ENCODE results near the gene PRDX4.
"Not testable (repeated sequence)": the region's sequence is repeated elsewhere in the genome, so short reads cannot be mapped to it uniquely, and the experiment has no call there.

Gene PRDX4

GRCh38 chrX:23633834-23634580 is 33.3 kb upstream of the PRDX4 start:
- TF ChIP-seq, protein P1, sequence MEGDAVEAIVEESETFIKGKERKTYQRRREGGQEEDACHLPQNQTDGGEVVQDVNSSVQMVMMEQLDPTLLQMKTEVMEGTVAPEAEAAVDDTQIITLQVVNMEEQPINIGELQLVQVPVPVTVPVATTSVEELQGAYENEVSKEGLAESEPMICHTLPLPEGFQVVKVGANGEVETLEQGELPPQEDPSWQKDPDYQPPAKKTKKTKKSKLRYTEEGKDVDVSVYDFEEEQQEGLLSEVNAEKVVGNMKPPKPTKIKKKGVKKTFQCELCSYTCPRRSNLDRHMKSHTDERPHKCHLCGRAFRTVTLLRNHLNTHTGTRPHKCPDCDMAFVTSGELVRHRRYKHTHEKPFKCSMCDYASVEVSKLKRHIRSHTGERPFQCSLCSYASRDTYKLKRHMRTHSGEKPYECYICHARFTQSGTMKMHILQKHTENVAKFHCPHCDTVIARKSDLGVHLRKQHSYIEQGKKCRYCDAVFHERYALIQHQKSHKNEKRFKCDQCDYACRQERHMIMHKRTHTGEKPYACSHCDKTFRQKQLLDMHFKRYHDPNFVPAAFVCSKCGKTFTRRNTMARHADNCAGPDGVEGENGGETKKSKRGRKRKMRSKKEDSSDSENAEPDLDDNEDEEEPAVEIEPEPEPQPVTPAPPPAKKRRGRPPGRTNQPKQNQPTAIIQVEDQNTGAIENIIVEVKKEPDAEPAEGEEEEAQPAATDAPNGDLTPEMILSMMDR (IDR thresholded peaks at IDR 0.05; ENCODE audit: borderline replicate concordance, insufficient read depth, low read depth, low read length): no peak
- no peak overlapping the region for H3K4me3 ChIP-seq (ENCODE audit: low read depth, low read length)

DNA sequence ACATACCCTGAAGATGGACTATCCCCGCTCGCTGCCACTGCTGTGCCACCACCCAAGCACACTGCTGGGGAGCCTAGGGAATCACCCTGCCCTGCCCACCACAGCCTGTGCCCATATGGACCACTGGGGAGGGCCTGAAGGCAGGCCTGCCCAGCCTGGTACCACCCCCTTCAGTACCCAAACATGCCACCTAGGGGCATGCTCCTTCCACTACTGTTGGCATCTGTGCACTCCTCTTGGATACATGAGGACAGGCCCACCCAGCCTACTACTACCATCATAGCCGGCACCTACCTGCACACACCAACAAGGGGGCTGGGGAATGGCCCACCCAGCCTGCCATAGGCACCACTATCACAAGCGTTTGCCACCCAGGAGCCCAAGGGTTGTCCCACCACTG is 30.1 kb upstream of the PRDX4 start:
- TF ChIP-seq, protein P1 (IDR thresholded peaks at IDR 0.05; ENCODE audit: borderline replicate concordance, insufficient read depth, low read depth, low read length): no peak

DNA sequence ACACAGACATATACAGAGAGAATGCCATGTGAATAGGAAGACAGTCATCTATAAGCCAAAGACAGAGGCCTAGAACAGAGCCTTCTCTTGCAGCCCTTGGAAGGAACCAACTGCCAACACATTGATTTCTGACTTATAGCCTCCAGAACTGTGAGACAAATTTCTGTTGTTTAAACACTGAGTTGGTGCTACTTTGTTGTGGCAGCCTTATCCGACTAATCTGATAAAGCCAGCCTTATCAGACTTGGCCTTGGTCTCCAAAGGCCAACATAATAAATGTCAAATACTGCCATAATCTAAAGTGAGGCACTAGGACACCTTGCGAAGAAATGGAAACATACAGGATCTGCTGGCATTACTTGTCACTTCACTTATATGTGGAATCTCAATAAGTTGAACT is 24.3 kb upstream of the PRDX4 start:
- H3K4me3 ChIP-seq (ENCODE audit: low read depth, low read length): no peak overlapping the region
- TF ChIP-seq, protein P1 (IDR thresholded peaks at IDR 0.05; ENCODE audit: borderline replicate concordance, insufficient read depth, low read depth, low read length): no peak

More for the DNA sequence above, 30.1 kb upstream of the PRDX4 start:
- H3K4me3 ChIP-seq (ENCODE audit: low read depth, low read length): no peak overlapping the region

GRCh38 chrX:23644744-23645143 is 22.5 kb upstream of the PRDX4 start:
- H3K4me3 ChIP-seq (ENCODE audit: low read depth, low read length): no peak overlapping the region
- TF ChIP-seq, protein P1 (IDR thresholded peaks at IDR 0.05; ENCODE audit: borderline replicate concordance, insufficient read depth, low read depth, low read length): no peak

- TF ChIP-seq, protein P1 (IDR thresholded peaks at IDR 0.05; ENCODE audit: borderline replicate concordance, insufficient read depth, low read depth, low read length): no peak
- H3K4me3 ChIP-seq (ENCODE audit: low read depth, low read length): no peak overlapping the region
Observed at GRCh38 chrX:23656091-23656490, 11.2 kb upstream of the PRDX4 start.

- TF ChIP-seq, protein P1 (IDR thresholded peaks at IDR 0.05; ENCODE audit: borderline replicate concordance, insufficient read depth, low read depth, low read length): no peak
- H3K4me3 ChIP-seq (ENCODE audit: low read depth, low read length): no peak overlapping the region
Observed at GRCh38 chrX:23656684-23657083, 10.6 kb upstream of the PRDX4 start.

DNA sequence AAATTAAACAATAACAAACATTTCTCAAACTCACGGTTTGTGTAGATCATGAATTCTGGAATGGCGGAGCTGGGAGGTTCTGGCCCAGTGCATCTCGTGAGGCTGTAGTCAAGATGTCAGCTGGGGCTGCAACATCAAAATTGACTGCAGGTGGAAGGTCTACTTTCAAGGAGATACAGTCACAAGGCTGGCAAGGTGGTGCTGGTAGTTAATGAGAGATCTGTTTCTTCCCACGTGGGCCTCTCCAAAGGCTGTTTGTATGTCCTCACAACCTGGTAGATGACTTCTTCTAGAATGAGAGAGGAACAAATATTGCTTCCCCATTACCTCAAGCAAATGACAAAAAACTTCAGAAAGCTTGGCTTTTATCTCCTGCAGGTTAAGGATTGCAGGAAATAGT is 8.0 kb upstream of the PRDX4 start:
- H3K4me3 ChIP-seq (ENCODE audit: low read depth, low read length): no peak overlapping the region
- TF ChIP-seq, protein P1 (IDR thresholded peaks at IDR 0.05; ENCODE audit: borderline replicate concordance, insufficient read depth, low read depth, low read length): no peak

DNA sequence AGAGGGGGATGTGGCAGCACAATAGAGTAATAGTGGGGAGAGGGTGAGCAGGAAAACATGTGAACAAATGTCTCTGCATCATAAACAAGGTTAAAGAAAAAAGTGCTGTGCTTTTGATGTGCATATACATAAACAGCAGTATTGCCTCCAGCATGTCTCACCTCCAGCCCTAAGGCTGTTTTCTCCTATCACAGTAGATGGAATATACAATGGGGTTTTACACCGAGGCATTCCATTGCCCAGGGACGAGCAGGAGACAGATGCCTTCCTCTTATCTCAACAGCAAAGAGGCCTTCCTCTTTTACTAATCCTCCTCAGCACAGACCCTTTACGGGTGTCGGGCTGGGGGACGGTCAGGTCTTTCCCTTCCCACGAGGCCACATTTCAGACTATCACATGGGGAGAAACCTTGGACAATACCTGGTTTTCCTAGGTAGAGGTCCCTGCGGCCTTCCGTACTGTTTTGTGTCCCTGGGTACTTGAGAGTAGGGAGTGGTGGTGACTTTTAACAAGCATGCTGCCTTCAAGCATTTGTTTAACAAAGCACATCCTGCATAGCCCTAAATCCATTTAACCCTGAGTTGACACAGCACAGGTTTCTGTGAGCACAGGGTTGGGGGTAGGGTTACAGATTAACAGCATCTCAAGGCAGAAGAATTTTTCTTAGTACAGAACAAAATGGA is 7.1 kb upstream of the PRDX4 start:
- H3K4me3 ChIP-seq (ENCODE audit: low read depth, low read length): not testable (repeated sequence)
